ENCODE data around the gene PLXDC2.

PLXDC2 gene

DNA sequence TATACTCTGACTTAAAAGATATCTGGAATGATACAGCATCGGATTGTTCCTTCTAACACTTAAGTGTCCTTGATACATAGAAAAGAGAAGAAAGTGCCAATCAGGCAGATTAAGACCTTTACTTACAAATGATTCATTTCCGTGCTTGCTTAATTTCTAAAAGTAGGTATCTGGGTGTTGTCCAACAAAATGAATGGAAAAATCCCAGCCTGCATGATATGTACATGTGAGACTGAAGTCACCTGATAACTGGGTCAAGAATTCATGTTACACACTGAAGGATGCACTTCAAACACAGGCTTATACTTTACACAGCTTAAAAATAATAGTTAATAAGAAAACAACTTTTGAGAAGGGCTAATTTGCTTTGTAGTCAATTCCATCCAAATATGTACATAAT lies 25.2 kb upstream of the PLXDC2 start:
- TF ChIP-seq, protein P1, sequence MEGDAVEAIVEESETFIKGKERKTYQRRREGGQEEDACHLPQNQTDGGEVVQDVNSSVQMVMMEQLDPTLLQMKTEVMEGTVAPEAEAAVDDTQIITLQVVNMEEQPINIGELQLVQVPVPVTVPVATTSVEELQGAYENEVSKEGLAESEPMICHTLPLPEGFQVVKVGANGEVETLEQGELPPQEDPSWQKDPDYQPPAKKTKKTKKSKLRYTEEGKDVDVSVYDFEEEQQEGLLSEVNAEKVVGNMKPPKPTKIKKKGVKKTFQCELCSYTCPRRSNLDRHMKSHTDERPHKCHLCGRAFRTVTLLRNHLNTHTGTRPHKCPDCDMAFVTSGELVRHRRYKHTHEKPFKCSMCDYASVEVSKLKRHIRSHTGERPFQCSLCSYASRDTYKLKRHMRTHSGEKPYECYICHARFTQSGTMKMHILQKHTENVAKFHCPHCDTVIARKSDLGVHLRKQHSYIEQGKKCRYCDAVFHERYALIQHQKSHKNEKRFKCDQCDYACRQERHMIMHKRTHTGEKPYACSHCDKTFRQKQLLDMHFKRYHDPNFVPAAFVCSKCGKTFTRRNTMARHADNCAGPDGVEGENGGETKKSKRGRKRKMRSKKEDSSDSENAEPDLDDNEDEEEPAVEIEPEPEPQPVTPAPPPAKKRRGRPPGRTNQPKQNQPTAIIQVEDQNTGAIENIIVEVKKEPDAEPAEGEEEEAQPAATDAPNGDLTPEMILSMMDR (IDR thresholded peaks at IDR 0.05; ENCODE audit: borderline replicate concordance, control extremely low read depth, extremely low read depth, insufficient read depth, missing control alignments): no peak
- in situ Hi-C loops (cut with MboI; ENCODE audit: low sequenced_read_pairs, unreplicated experiment): no loop called here
- no peak for DNase-seq (ENCODE audit: low spot score)

DNA sequence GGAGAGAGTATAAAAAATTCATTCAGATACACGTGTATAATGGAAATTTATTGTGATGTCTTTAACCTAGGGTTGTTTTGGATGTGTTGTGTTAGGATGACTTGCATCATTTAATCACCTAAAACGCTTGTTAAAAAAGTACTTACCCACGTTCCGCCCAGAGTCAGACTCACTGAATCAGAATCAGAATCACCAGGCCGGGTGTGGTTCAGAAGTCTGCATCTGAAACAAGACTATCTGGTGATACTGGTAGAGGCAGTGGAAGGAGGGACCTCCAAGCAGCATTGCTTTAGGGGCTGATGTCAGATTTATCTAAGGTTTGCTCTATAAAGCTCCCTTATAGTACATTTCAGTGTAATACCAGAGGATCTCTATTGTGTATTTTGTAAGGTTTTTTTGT lies 20.5 kb upstream of the PLXDC2 start:
- DNase-seq (ENCODE audit: low spot score): no peak
- in situ Hi-C loops (cut with MboI; ENCODE audit: low sequenced_read_pairs, unreplicated experiment): no loop called here
- TF ChIP-seq, protein P1 (IDR thresholded peaks at IDR 0.05; ENCODE audit: borderline replicate concordance, control extremely low read depth, extremely low read depth, insufficient read depth, missing control alignments): no peak

DNA sequence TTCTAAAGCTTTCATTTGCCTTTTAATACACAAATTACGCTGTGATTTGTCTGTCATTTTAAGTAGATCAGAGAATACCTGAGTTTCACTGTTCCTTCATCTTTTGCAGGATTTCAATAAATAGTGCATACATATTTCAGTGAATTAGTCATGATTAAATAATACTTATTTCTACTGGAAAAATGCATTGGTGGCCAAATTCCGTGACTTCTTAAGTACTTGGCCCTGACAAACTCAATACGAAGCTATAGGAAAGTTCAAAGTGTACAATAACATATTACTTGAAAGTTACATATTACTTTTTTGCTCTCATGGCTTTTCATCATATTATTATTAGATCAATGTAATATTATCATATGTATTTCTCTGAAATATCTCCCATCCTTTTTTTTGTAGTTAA lies 16.1 kb upstream of the PLXDC2 start:
- in situ Hi-C loops (cut with MboI; ENCODE audit: low sequenced_read_pairs, unreplicated experiment): no loop called here
- no peak for DNase-seq (ENCODE audit: low spot score)

DNA sequence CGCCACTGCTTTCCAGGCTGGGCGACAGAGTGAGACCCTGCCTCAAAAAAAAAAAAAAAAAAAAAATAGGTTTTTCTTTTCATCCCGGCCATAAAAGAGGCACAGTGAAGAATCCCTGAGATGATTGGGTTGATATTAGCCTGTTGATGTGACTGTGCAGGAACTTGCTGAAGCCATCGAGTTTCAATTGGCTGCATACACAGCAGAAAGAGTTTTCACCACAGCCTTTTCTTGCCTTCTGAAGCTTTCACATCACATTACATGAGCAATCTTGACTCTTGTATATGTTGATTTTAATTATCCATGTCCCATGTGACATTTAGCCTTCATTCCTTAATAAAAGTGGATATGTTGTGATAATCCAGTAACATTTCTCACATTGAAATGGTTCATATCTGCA lies 14.9 kb upstream of the PLXDC2 start:
- TF ChIP-seq, protein P1 (IDR thresholded peaks at IDR 0.05; ENCODE audit: borderline replicate concordance, control extremely low read depth, extremely low read depth, insufficient read depth, missing control alignments): no peak
- in situ Hi-C loops (cut with MboI; ENCODE audit: low sequenced_read_pairs, unreplicated experiment): no loop called here

More for the DNA sequence above, 16.1 kb upstream of the PLXDC2 start:
- TF ChIP-seq, protein P1 (IDR thresholded peaks at IDR 0.05; ENCODE audit: borderline replicate concordance, control extremely low read depth, extremely low read depth, insufficient read depth, missing control alignments): no peak

DNA sequence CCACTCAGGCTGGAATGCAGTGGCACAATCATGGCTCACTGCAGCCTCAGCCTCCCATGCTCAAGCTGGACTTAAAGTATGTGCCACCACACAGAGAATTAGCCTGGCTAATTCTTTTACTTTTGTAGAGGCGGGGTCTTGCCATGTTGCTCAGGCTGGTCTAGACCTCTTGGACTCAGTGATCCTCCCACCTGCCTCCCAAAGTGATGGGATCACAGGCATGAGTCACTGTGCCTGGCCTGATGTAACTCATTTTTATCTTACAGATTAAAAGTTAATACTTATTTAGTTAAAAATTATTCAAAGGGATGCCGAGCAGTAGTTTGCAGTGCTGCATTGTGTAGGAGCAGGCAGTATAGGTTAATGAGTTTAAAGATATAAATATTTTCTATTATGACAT lies 12.6 kb upstream of the PLXDC2 start:
- DNase-seq (ENCODE audit: low spot score): no peak
- in situ Hi-C loops (cut with MboI; ENCODE audit: low sequenced_read_pairs, unreplicated experiment): no loop called here
- TF ChIP-seq, protein P1 (IDR thresholded peaks at IDR 0.05; ENCODE audit: borderline replicate concordance, control extremely low read depth, extremely low read depth, insufficient read depth, missing control alignments): no peak

More for the DNA sequence above, 14.9 kb upstream of the PLXDC2 start:
- no peak for DNase-seq (ENCODE audit: low spot score)

GRCh38 chr10:19809481-19809880 lies 6.8 kb upstream of the PLXDC2 start:
- TF ChIP-seq, protein P1 (IDR thresholded peaks at IDR 0.05; ENCODE audit: borderline replicate concordance, control extremely low read depth, extremely low read depth, insufficient read depth, missing control alignments): no peak
- in situ Hi-C loops (cut with MboI; ENCODE audit: low sequenced_read_pairs, unreplicated experiment): no loop called here
- no peak for DNase-seq (ENCODE audit: low spot score)

GRCh38 chr10:19811540-19811939 lies 4.7 kb upstream of the PLXDC2 start:
- TF ChIP-seq, protein P1 (IDR thresholded peaks at IDR 0.05; ENCODE audit: borderline replicate concordance, control extremely low read depth, extremely low read depth, insufficient read depth, missing control alignments): no peak
- in situ Hi-C loops (cut with MboI; ENCODE audit: low sequenced_read_pairs, unreplicated experiment): no loop called here
- DNase-seq (ENCODE audit: low spot score): no peak
